Epithelial cell of esophagus (primary cell): ENCODE measurements around the gene MAP2K6.

Experiments used
- DNase-seq: peaks from one replicate; pipeline ENCODE4 v3.0.0; 2010; ENCODE audit warnings: low read depth
- H3K4me3 ChIP-seq: 2 replicates; pipeline ENCODE4 v1.5.1; 2011; ENCODE audit warnings: mild to moderate bottlenecking, low read length, control low read depth
- CTCF ChIP-seq: IDR thresholded peaks from 2 replicates; pipeline ENCODE4 v1.5.1; 2011; ENCODE audit warnings: low read depth, mild to moderate bottlenecking, low read length, control low read depth, inconsistent platforms; ENCODE audit not compliant: insufficient read depth; ENCODE audit errors: missing control alignments

The MAP2K6 gene

GRCh38 chr17:69444023-69444422 lies 29.5 kb downstream of the MAP2K6 start:
- H3K4me3 ChIP-seq, result no peak overlapping the region
- TF ChIP-seq CTCF, result no peak
- DNase-seq, result no peak

- no peak for DNase-seq
- no peak for TF ChIP-seq CTCF
- H3K4me3 ChIP-seq, result no peak overlapping the region
Observed at GRCh38 chr17:69445132-69445531, 30.6 kb downstream of the MAP2K6 start.

GRCh38 chr17:69447726-69448125 lies 33.2 kb downstream of the MAP2K6 start:
- no peak for DNase-seq
- no peak overlapping the region for H3K4me3 ChIP-seq
- no peak for TF ChIP-seq CTCF

- TF ChIP-seq CTCF, result no peak
- no peak for DNase-seq
- no peak overlapping the region for H3K4me3 ChIP-seq
Observed at GRCh38 chr17:69448431-69449102, 34.1 kb downstream of the MAP2K6 start.

- TF ChIP-seq CTCF, result no peak
- no peak for DNase-seq
- H3K4me3 ChIP-seq, result no peak overlapping the region
Observed at GRCh38 chr17:69450131-69450530, 35.6 kb downstream of the MAP2K6 start.

GRCh38 chr17:69450918-69451317 lies 36.4 kb downstream of the MAP2K6 start:
- peak; percentile 18 for DNase-seq
- no peak overlapping the region for H3K4me3 ChIP-seq
- no peak for TF ChIP-seq CTCF
